Brain microvascular endothelial cell (primary cell): ENCODE measurements around the gene TRIM37.

ENCODE experiments used
- DNase-seq: peaks from one replicate; pipeline ENCODE4 v3.0.0-alpha.2; 2020
- H3K27ac ChIP-seq: fragments of 250-450 bp; sonication (Bioruptor Pico); 2 replicates; pipeline ENCODE4 v1.5.1; 2020; ENCODE audit warnings: mild to moderate bottlenecking, moderate library complexity
- H3K27me3 ChIP-seq: fragments of 250-450 bp; sonication (Bioruptor Pico); replicated peaks from 2 replicates; pipeline ENCODE4 v1.5.1; 2020; ENCODE audit warnings: mild to moderate bottlenecking
- H3K36me3 ChIP-seq: fragments of 250-450 bp; sonication (Bioruptor Pico); replicated peaks from 2 replicates; pipeline ENCODE4 v1.5.1; 2020; ENCODE audit warnings: mild to moderate bottlenecking
- H3K4me3 ChIP-seq: 2 replicates; pipeline ENCODE4 v1.5.1; 2011; ENCODE audit warnings: low read depth, mild to moderate bottlenecking, control low read depth, low read length, moderate library complexity
- in situ Hi-C: cut with HindIII; loops from 2 replicates; pipeline ENCODE4 v1.10.0; 2017; ENCODE audit warnings: low sequenced_read_pairs, low pct_ligation_motif_present
- TF ChIP-seq, protein P1 (sequence below): IDR thresholded peaks from 2 replicates; pipeline ENCODE4 v1.5.1; 2011; ENCODE audit warnings: low read depth, mild to moderate bottlenecking, moderate library complexity, low read length, control low read depth, inconsistent platforms; ENCODE audit errors: missing control alignments

TRIM37 gene

DNA sequence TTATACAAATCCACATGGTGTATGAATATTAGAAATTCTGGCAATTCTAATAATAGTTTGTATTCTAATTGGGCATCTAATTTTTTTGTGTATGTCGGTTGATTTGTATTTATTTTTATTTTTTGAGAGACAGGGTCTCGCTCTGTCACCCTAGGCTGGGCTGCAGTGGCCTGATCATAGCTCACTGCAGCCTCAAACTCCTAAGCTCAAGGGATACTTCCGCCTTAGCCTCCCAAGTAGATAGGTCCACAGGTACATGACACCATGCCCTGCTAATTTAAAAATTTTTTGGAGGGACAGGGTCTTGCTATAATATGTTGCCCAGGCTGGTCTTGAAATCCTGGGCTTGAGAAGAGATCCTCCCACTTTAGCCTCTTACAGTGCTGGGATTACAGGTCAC is 104.6 kb downstream of the TRIM37 start:
- in situ Hi-C loops = no loop called here
- peak overlapping the region; percentile 39 for H3K27ac ChIP-seq
- DNase-seq = no peak
- H3K27me3 ChIP-seq = no peaks in the 10 kb centered on the region
- H3K36me3 ChIP-seq = peaks cover 11% of the 10 kb centered on the region
- no peak overlapping the region for H3K4me3 ChIP-seq
- TF ChIP-seq, protein P1, sequence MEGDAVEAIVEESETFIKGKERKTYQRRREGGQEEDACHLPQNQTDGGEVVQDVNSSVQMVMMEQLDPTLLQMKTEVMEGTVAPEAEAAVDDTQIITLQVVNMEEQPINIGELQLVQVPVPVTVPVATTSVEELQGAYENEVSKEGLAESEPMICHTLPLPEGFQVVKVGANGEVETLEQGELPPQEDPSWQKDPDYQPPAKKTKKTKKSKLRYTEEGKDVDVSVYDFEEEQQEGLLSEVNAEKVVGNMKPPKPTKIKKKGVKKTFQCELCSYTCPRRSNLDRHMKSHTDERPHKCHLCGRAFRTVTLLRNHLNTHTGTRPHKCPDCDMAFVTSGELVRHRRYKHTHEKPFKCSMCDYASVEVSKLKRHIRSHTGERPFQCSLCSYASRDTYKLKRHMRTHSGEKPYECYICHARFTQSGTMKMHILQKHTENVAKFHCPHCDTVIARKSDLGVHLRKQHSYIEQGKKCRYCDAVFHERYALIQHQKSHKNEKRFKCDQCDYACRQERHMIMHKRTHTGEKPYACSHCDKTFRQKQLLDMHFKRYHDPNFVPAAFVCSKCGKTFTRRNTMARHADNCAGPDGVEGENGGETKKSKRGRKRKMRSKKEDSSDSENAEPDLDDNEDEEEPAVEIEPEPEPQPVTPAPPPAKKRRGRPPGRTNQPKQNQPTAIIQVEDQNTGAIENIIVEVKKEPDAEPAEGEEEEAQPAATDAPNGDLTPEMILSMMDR = no peak

DNA sequence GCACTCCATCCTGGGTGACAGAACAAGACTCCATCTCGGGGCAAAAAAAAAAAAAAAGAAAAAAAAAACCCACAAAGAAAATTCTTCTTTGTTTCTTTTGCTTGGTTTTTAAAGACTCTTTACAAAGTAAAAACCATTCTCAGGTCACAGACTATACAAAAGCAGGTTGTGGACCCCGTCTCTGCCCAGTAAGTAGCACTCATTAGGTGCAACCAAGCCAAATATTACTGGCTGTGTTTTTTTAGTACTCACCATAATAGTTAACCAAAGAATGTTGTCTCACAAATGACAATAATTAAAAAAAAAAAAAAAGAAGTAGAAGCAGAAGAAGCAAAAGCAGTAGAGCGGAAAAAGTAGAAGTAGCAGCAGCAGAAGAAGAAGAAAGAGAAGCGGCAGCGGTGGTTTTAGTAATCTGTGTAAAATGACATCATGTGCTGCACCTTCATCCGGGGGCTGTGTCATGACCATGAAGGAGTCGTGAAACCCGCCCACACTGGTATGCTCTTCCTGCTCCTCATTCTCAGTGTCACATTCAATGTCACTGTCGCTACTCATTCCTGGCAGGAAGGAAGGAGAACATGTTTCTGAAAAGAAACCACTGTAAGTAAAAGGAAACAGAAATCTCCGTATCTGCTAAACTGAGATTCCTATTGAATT is 105.4 kb downstream of the TRIM37 start:
- Histone ChIP-seq H3K27me3 (no peaks in the 10 kb centered on the region), H3K4me3 (peak overlapping the region; percentile 40), H3K36me3 (peaks cover 11% of the 10 kb centered on the region), H3K27ac (peak overlapping the region; percentile 39)
- TF ChIP-seq, protein P1 = no peak
- DNase-seq = peak; percentile 77
- in situ Hi-C loops = no loop called here

DNA sequence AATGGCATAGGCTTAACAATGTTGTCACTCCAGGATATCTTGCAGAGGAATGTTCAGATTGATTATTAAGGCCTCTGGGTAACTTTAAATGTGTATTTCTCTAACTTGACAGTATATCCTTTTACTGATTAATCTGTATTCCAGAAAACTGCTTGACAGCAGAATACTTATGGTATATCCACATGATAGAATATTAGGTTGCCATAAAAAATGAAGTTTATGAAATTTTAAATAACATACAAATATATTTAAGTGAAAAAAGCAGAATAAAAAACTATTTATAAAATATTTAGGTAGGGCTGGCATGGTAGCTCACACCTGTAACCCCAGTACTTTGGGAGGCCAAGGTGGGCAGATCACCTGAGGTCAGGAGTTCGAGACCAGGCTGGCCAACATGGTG is 106.7 kb downstream of the TRIM37 start:
- in situ Hi-C loops = no loop called here
- no peak overlapping the region for H3K27ac ChIP-seq
- H3K36me3 ChIP-seq = peaks cover 3% of the 10 kb centered on the region
- TF ChIP-seq, protein P1 = no peak
- H3K4me3 ChIP-seq = no peak overlapping the region
- H3K27me3 ChIP-seq = no peaks in the 10 kb centered on the region
- DNase-seq = no peak

DNA sequence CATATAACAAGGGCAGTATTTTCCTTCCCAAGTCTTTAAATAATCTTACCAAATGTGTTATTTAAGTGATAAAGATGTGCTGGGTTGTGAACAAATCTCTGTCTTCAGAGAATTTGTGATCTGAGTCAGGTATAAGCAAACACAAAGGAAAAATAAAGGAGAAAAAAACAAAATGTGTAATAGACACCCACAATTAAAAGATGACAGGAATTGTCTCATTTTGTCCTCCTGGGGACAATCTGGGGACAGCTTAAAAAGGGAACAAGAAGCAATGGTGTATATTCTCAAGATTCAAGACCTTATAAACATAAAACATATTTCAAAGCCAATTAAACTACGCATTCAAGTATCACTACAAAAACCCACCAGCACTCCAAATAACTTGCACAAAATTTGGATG is 107.2 kb downstream of the TRIM37 start:
- Histone ChIP-seq H3K36me3 (peaks cover 2% of the 10 kb centered on the region), H3K4me3 (no peak overlapping the region), H3K27ac (no peak overlapping the region), H3K27me3 (no peaks in the 10 kb centered on the region)
- in situ Hi-C loops = no loop called here
- TF ChIP-seq, protein P1 = no peak
- DNase-seq = no peak

GRCh38 chr17:58998871-58999270 is 107.8 kb downstream of the TRIM37 start:
- in situ Hi-C loops = no loop called here
- no peaks in the 10 kb centered on the region for H3K27me3 ChIP-seq
- peaks cover 2% of the 10 kb centered on the region for H3K36me3 ChIP-seq
- H3K27ac ChIP-seq = no peak overlapping the region
- H3K4me3 ChIP-seq = no peak overlapping the region
- no peak for DNase-seq
- TF ChIP-seq, protein P1 = no peak
